Measurements from ENCODE around the gene AKR1C4. TPM values are rescaled to one million over a fixed set of nuclear protein-coding genes. Genes with fewer than 3 reads are reported as not detected.

Gene AKR1C4
- total and polyA plus RNA-seq, 8 donors, result not detected

- no peak overlapping the region for H3K27ac ChIP-seq
- H3K36me3 ChIP-seq, result no peaks in the 10 kb centered on the region
- TF ChIP-seq POLR2AphosphoS5 (IDR thresholded peaks at IDR 0.05) (no peak), CTCF (IDR thresholded peaks at IDR 0.05) (no peak), EP300 (IDR thresholded peaks at IDR 0.05) (no peak), POLR2A (IDR thresholded peaks at IDR 0.05) (no peak)
- no peaks in the 10 kb centered on the region for H3K4me1 ChIP-seq
- peaks cover 0 to 24% (median 16%) of the 10 kb centered on the region in 4 donors for H3K9me3 ChIP-seq
- no peak overlapping the region for H3K4me3 ChIP-seq
- WGBS, 5 donors, result 21 to 83% (median 38%) methylated on average over 1 of the region's 1 CpG
- intact Hi-C loops (cut with DNase I; ENCODE audit: low total_unique reads), result no loop called here
- DNase-seq, result no peak
- H3K27me3 ChIP-seq, result no peaks in the 10 kb centered on the region
Measured at GRCh38 chr10:5266351-5266750, 69.7 kb downstream of the AKR1C4 start.

GRCh38 chr10:5266804-5267203 lies 70.2 kb downstream of the AKR1C4 start:
- H3K4me1 ChIP-seq, result no peaks in the 10 kb centered on the region
- intact Hi-C loops (cut with DNase I; ENCODE audit: low total_unique reads), result no loop called here
- H3K36me3 ChIP-seq, result no peaks in the 10 kb centered on the region
- H3K27me3 ChIP-seq, result no peaks in the 10 kb centered on the region
- no peak for DNase-seq
- H3K27ac ChIP-seq, result no peak overlapping the region
- no peak for TF ChIP-seq POLR2A (IDR thresholded peaks at IDR 0.05)
- 93 to 100% (median 98%) methylated on average over 1 of the region's 1 CpG for WGBS, 5 donors
- no peak overlapping the region for H3K4me3 ChIP-seq
- H3K9me3 ChIP-seq, result peaks cover 0 to 24% (median 16%) of the 10 kb centered on the region in 4 donors

GRCh38 chr10:5268234-5268633 lies 71.6 kb downstream of the AKR1C4 start:
- Histone ChIP-seq H3K4me3 (no peak overlapping the region), H3K36me3 (no peaks in the 10 kb centered on the region), H3K27ac (no peak overlapping the region), H3K9me3 (peaks cover 0 to 24% (median 16%) of the 10 kb centered on the region in 4 donors), H3K27me3 (no peaks in the 10 kb centered on the region), H3K4me1 (no peaks in the 10 kb centered on the region)
- intact Hi-C loops (cut with DNase I; ENCODE audit: low total_unique reads), result no loop called here
- TF ChIP-seq POLR2A (IDR thresholded peaks at IDR 0.05) (no peak), POLR2AphosphoS5 (IDR thresholded peaks at IDR 0.05) (no peak), CTCF (IDR thresholded peaks at IDR 0.05) (no peak), EP300 (IDR thresholded peaks at IDR 0.05) (no peak)
- DNase-seq, result no peak

Other genes starting within 250 kb of the AKR1C4 start
- gene AKR1C1, start 233.4 kb upstream of the AKR1C4 start, total RNA-seq, result 100 to 1,000 TPM in 1 of 5 donors, 10 to 100 TPM in 4; 17.4 to 227 (median 63.4) TPM
- gene AKR1C1, start 233.4 kb upstream of the AKR1C4 start, polyA plus RNA-seq, result 100 to 1,000 TPM; 110 to 378 (median 130) TPM
- 100 to 1,000 TPM in 2 of 5 donors, 10 to 100 TPM in 3; 30.4 to 168 (median 64.8) TPM for gene AKR1C2, start 193.0 kb upstream of the AKR1C4 start, total RNA-seq
- gene AKR1C2, start 193.0 kb upstream of the AKR1C4 start, polyA plus RNA-seq, result 100 to 1,000 TPM in 1 of 3 donors, 10 to 100 TPM in 2; 40.0 to 507 (median 61.5) TPM
- 100 to 1,000 TPM in 4 of 5 donors, 10 to 100 TPM in 1; 28.1 to 228 (median 191) TPM for gene AKR1C3, start 102.4 kb upstream of the AKR1C4 start, total RNA-seq
- gene AKR1C3, start 102.4 kb upstream of the AKR1C4 start, polyA plus RNA-seq, result 100 to 1,000 TPM in 2 of 3 donors, 10 to 100 TPM in 1; 35.2 to 883 (median 158) TPM
- not detected for gene AKR1C8, start 11.7 kb upstream of the AKR1C4 start, total RNA-seq
- gene AKR1C8, start 11.7 kb upstream of the AKR1C4 start, polyA plus RNA-seq, result not detected
- gene UCN3, start 168.1 kb downstream of the AKR1C4 start, total RNA-seq, result under 1 TPM in 1 of 5 donors, not detected in 4; 0.37 TPM
- gene UCN3, start 168.1 kb downstream of the AKR1C4 start, polyA plus RNA-seq, result under 1 TPM in 2 of 3 donors, not detected in 1; 0.13 to 0.25 TPM
- gene TUBAL3, start 208.0 kb downstream of the AKR1C4 start, total RNA-seq, result 10 to 100 TPM in 1 of 5 donors, 1 to 10 TPM in 1, not detected in 3; 1.7 to 11.3 TPM
- under 1 TPM in 2 of 3 donors, not detected in 1; 0.13 to 0.19 TPM for gene TUBAL3, start 208.0 kb downstream of the AKR1C4 start, polyA plus RNA-seq
- 100 to 1,000 TPM in 1 of 5 donors, 10 to 100 TPM in 4; 60.0 to 246 (median 83.4) TPM for gene NET1, start 215.7 kb downstream of the AKR1C4 start, total RNA-seq
- gene NET1, start 215.7 kb downstream of the AKR1C4 start, polyA plus RNA-seq, result 100 to 1,000 TPM in 1 of 3 donors, 10 to 100 TPM in 2; 50.2 to 122 (median 89.6) TPM